ENCODE results near the gene TNFRSF21. TPM values are rescaled to one million over a fixed set of nuclear protein-coding genes. Genes with fewer than 3 reads are reported as not detected.
"Not testable (repeated sequence)": the region's sequence is repeated elsewhere in the genome, so short reads cannot be mapped to it uniquely, and the experiment has no call there.

TNFRSF21 gene
- total RNA-seq, 1 donor from 2014 or later: 31.2 TPM

DNA sequence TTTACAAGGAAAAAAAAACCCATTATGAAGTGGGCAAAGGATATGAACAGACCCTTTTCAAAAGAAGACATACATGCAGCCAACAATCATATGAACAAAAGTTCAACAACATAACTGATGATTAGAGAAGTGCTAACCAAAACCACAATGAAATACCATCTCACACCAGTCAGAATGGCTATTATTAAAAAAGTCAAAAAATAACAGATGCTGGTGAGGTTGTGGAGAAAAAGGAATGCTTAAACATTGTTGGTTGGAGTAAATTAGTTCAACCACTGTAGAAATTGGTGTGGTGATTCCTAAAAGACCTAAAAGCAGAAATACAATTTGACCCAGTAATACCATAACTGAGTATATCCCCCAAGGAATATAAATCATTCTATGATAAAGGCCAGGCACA is 86.5 kb downstream of the TNFRSF21 start:
- DNase-seq (ENCODE audit: low read depth): not testable (repeated sequence)

DNA sequence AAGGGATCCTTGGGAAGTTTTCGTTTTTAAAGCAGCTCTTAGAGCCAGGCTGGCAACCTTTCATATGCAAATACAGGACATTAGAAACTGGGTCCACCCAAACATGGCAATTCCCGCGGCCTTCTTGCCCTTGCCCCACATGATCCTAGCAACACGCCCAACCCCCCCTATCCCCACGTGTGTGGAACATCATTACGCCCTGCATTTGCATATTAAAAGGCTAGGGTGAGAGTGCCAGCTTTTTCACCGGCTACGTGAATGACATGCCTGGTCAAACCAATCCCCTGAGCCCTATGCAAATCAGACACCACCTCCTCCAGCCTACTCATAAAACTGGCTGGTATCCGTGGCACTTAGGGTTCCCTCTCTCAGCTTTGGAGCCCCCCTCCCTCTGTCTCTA is 88.1 kb downstream of the TNFRSF21 start:
- DNase-seq (ENCODE audit: low read depth): no peak

DNA sequence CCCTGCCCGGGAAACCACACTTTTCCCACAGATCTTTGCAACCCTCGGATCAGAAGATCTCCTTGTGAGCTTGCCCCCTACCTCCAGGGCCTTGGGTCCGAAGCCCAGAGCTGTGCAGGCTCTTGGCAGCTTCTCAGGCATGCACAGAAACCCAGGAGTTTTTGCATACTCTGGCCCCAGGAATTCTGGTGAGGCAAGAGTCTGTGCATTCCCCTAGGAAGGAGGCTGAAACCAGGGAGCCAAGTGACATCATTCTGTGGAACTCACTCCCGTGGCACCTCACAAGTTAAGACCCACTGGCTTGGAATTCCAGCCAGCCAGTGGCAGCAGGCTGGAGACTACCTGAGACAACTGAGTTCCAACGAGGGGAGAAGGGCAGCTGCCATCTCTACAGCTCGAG is 100.1 kb downstream of the TNFRSF21 start:
- DNase-seq (ENCODE audit: low read depth): peak; percentile 87

DNA sequence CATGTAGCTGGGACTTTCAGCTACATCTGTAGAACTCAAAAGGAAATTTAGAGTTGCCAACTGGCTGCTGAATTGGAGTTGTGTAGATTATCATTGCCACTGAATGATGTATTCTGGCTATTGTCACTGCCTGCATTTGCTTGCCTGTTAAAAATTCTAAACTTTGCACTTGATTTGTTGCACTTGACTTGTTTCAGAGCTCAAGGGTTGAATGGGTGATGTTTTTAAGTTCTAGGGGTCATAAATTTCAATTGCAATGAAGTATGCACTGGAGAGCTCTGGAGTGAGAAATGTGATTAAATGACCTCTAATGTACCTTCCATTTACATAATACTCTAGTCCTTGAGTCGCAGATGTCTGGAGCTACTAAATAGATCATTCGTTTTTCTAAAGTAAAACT is 102.4 kb downstream of the TNFRSF21 start:
- peak; percentile 83 for DNase-seq (ENCODE audit: low read depth)

DNA sequence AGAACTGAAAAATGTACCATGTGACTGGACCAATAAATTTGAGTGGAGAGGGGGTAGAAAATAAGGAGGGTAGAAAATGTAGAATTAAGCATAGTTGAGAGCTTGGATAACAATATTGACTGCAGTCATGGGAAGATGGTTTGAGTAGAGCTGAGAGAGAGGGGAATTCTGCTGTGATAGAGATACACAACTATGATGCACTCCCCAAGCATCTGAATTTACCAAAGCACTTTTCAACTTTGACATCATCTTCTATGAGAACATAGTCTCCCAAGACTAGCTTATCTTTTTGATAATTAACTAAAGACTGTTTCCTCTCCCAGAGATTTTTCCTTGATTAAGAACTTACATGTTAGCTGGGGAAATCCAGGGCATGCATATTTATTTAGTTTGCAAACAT is 103.1 kb downstream of the TNFRSF21 start:
- DNase-seq (ENCODE audit: low read depth): peak; percentile 84

DNA sequence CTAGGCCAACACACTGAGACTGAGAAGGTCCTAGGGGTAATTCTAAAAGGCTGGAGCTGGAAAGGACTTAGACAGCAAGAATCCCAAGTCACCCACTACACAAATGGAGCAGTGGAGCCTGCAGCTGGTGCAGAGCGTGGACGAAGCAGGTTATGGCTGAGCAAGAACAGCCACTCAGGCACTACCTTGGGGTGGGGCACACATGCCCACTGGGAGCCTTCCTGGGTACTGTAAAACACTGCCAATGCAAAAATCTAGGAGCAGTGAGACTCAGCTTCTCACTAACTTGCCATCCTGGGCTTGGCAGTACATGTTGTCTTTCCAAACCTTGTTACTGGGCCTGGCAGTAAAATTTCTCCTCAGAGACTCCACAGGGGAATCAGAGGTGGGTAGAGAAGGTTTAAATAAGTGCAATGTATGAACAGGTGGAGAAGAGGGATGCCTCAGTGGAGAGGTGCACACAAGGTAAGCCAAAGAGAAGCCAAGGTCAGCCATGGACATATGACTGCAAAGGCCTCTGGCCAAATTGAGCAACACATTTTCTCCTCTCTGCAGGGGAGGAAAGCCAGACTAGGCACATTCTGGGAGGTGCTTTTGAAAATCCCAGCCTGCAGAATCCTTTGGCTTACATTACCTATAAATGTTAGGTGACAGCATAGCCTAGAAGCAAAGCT is 105.6 kb downstream of the TNFRSF21 start:
- peak; percentile 41 for DNase-seq (ENCODE audit: low read depth)

DNA sequence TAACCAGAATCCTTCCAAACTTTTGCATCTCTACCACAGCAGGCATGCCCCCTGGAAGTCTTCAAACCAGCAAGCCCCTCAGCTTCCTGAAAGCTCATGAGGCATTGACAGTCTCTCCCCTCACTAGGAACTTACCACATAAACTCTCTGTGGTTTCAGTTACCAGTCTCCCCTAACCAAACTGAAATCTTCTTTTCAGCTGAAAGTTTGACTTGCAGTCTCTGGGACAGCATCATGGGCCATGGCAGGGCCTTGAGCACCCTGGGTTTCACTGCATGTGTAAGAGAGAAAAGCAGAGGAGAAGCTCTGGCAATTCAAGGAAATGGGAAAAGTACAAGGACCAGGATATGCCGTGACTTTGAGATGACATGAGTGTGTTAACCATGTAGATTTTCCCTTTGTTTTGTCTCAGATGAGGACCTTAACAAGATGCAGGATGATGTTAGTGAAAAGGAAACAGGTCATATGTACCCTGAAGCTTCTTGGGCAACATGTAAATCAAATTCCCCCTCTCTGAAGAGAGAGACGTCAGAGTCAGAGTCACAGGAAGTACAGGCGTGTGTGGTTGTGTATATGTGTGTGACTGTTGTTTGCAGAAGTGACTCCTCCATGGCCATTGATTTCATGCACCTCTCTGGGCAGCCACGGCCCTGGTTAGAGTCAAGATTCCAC is 106.3 kb downstream of the TNFRSF21 start:
- DNase-seq (ENCODE audit: low read depth): no peak

DNA sequence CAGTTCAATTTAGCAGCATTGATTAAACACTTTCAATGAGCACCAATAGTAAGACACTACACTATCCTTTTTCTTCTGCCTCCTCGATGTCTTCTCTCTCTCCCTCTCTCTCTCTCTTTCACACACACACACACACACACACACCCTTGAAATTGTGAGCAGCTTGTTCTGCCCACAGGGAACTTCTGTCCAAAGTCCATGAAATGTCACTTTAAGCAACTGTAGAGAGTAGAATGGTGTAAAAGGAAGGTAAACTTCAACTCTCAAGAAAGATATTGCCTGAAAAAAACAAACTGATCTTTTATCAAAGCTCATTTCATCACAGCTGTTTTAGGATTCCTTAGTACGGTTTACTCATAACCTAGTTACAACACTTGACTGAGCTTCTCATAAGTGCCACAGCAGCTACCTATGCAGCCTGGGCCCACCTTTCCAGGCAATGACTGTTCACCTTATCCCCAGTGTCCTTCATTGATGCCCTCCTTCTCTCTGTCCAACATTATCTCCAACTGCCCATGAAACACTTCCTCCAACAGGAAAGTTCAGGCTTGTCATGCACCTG is 107.0 kb downstream of the TNFRSF21 start:
- no peak for DNase-seq (ENCODE audit: low read depth)

DNA sequence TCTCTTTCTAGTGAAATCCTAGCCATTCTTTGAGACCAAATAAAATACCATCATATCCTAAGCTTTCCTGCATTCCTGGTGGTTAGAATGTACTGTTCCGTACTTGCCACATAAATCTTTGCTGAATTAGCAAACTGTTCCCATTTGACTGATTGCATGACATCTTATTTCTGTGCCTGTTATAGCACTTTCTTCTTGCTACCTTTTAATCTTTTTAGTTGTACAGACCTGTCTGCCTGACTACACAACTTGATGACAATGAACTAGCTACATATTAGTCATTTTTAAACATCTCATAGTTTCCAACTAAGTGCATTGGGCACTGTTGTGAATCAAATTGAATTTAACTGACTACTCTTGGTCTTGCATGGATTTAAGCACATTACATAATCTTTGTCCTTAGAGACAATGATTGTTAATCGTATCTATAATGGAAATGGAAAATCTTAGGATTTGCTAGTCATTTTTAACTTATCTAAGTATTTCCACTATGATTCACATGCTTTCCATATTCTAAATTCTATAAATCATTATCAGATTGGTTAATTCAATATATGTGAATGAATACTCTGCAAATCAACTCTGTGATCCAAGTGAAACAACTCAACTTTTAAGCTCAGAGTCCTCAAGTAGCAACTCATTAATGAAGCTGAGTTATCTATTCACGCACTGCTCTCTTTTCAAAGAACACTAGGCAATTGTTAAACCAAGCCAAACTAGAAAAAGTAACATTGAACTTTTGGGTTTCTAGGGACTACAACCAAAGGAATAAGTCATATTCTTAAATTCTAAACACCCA is 109.0 kb downstream of the TNFRSF21 start:
- DNase-seq (ENCODE audit: low read depth): peak; percentile 79

DNA sequence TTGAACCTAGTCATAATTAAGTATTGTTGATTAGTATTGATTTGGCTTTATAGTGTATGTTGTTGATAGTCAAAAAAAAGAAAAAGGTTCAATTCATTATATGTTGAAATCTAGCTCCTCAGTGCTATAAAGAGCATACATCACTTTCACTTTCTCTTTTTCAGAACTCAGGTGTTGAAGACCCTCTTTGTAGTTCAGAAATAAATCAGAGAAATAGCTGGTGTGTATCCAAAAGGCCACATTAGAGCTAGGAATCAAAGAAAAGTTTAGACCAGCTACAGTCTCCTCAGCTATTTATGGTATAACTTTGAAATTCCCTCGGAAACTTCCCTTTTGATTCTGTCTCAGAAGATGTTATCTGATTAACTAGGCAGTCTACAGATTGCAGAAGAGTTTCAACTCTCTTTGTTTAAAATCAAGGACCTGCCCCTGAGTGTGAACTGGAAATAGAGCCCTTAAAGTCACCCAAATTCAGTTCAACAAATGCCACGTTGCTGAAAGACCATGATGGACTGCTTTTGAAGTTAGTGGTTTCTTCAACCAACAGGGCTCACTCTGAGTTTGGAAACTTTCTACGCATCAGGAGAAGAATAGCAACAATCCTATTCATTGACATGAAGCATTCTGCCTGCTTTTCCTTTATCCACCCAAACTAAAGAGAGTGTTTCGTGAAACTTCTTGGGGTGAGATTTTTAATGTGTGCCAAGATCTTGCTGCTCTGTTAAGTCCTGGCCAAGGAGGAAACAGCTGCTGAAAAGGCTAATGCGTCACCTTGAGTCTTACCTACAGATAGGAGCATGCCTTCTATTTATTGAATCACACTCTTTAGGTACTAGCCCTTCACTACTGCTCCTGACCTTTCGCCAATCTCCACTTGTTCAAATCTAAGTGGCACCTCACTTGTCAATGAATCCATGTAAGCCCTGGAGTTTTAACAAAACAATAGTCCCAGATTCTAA is 111.7 kb downstream of the TNFRSF21 start:
- no peak for DNase-seq (ENCODE audit: low read depth)

DNA sequence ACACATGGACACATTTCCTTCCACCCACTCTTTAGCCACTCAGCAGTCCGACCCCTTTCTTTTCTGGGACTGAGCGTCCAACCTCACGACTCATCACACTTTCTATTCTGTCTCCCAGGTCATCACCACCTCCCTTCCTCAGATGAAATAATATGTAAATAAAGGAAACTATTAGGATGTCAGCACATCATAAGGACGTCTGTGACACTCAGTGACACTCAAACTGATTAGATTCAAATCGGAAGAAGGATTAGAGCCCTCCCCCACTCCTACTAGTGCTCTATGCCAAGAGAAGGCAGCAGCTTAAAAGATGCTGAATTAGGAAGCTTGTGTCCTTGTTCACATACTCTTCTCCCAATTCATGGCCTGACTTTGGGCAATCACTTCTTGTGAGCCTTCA is 113.6 kb downstream of the TNFRSF21 start:
- DNase-seq (ENCODE audit: low read depth): no peak

DNA sequence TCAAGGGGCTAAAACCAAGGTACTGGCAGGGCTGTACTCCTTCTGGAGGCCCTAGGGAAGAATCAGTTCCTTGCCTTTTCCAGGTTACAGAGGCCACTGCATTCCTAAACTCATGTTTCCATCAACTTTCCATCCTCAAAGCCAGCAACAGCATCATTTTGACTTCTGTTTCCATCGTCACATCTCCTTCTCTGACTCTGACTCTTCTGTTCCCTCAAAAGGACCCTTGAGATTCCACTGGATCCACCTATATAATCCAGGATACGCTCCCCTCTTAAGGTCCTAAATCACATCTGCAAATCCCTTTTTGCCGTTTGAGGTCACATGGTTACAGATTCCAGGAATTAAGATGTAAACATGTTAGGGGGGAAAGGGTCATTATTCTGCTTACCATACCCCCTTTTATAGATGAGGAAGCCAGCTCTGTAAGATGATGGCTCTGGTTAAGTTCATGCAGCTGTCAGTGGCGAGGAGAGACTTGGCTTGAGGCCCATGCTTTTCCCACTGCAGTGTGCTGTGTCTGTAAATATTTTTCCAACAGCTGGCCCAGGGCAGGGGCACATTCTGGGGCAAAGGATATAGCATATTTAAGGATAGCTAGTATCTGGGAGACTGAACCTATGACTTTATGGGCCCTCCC is 114.6 kb downstream of the TNFRSF21 start:
- DNase-seq (ENCODE audit: low read depth): no peak

DNA sequence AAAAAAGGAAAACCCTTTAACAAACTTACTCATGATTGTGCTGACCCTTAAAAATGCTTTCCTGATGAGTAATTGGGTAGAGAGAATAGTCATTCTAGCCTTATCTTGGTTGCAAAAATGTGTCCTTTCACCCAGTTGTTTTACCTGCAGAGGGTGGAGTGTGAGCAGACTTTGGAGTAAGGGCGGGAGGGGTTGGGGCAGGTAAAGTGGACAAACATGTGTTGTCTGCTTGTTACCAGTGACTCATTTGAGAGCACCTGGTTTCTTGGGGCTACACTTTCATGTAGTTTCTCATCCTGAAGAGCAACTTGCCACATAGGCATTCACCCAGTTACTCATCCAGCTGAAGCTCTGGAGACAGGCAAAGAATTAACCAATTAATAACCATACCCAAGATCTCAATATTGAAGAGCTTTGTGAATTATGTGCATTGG is 121.1 kb downstream of the TNFRSF21 start:
- peak; percentile 92 for DNase-seq (ENCODE audit: low read depth)

DNA sequence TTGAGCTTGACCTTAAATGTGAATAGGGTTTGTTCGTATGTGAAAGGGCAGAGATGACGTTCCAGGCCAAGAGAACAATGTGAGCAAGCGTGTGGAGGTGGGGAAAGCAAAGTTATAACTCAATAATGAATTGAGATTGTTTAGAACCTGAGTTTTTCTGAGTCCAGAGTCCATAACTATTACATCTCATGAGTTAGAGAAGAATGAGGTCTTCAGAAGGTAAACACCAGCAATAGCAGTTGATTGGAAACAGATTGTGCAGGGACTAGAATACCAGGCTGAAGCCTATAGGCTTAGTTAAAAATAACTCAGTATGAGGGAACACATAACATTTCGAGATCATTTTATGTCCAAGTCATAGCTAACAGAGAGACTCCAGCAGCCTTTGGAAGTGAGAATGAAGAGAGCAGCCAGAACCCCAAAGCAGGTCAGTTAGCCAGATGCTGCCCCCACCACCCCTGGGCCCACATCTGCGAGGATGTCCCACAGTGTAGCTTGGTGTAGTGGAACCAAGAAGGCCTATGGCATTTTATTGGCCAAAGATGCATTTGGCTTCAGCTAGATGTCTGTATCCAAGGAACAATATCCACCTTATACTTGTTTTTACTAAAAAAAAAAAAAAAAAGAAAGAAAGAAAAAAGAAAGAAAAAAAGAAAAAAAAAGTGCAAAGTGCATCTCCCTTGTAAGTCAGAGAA is 121.7 kb downstream of the TNFRSF21 start:
- DNase-seq (ENCODE audit: low read depth): no peak

DNA sequence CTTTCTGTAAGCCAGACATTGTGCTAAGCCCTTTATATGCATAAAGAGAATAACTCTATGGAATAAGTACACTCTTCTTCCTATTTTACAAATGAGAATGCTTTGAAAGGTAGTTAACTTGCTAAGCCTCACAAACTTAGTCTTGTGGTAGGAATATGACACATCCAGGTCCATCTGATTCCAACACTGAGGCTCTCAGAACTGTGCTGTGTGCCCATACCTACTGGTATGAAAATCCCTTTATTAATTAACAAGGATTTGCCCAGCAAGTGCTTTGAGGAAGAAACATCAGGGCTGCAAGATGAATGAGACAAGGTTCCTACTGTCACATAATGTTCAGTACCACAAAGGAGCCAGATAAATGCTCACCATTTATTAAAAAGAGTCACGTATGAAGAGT is 122.6 kb downstream of the TNFRSF21 start:
- peak; percentile 55 for DNase-seq (ENCODE audit: low read depth)

DNA sequence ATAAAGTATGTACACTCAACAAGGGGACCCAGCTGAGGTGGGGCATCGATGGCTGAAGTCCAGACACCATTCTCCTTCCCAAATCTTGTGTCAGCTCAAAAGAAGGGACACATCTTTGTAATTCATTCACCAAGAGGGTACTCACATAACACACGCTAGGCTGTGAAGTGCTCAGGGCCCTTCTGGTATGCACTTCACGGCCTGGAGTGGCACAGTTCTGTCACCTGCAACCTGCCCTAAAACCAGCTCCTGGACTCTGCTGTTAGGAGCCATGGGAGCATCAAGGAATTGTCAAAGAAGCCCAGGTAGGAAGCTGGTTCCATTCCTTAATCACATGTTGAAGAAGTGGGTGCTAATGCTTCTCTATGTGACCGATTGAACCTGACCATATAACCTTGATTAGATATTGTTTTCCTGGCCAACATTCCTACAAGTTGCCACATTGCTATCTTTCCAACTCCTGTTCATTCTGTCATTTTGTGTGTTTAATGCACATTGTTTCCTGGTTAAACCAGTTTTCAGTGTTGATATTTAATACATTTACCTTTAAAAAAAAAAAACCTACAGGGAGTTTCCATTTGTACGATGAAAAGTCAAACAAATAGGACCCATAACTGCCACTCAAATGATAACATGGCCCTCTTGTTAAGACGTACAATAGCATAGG is 127.3 kb downstream of the TNFRSF21 start:
- no peak for DNase-seq (ENCODE audit: low read depth)

DNA sequence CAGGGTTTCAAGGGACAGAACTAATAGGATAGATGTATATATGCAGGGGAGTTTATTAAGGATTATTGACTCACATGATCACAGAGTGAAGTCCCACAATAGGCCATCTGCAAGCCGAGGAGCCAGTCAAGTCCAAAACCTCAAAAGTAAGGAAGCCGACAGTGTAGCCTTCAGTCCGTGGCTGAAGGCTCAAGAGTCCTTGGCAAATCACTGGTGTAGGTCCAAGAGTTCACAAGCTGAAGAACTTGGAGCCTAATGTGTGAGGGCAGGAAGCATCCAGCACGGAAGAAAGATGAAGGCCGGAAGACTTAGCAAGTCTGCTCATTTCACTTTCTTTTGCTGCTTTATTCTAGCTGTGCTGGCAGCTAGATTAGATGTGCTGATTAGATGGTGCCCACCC is 128.0 kb downstream of the TNFRSF21 start:
- no peak for DNase-seq (ENCODE audit: low read depth)
